H1 (cell line): ENCODE results near the gene PROM2. TPM values are rescaled to one million over a fixed set of nuclear protein-coding genes. Genes with fewer than 3 reads are reported as not detected.

Experiments
- CBX5 ChIP-seq: fragments of 300-800, 300-1000 bp; sonication (generic); IDR thresholded peaks from 2 replicates; pipeline ENCODE4 v1.7.1; 2016; ENCODE audit warnings: antibody characterized with exemption, low read length, low read depth
- CTBP2 ChIP-seq: IDR thresholded peaks from 2 replicates; pipeline ENCODE4 v1.7.0; 2011; ENCODE audit warnings: borderline replicate concordance, mild to moderate bottlenecking, moderate library complexity, mixed read lengths, low read length; ENCODE audit not compliant: insufficient read depth, insufficient read length
- FOSL1 ChIP-seq: IDR thresholded peaks from 2 replicates; pipeline ENCODE4 v1.6.1; 2011; ENCODE audit warnings: mild to moderate bottlenecking, low read depth, low read length, moderate library complexity; ENCODE audit not compliant: insufficient read depth
- JUN ChIP-seq: IDR thresholded peaks from 2 replicates; pipeline ENCODE4 v1.6.1; 2011; ENCODE audit warnings: low read depth, mild to moderate bottlenecking, improper control_type of control experiment, low read length
- RAD21 ChIP-seq, 2 experiments: IDR thresholded peaks in 1 of 2; conservative IDR thresholded peaks in 1 of 2; 2 replicates each; pipeline ENCODE4 v1.6.1; 2011; ENCODE audit warnings: low read depth in 2 of 2, low read length in 2 of 2, improper control_type of control experiment in 1 of 2, inconsistent platforms in 1 of 2, mild to moderate bottlenecking in 1 of 2, moderate library complexity in 1 of 2
- RBBP5 ChIP-seq: IDR thresholded peaks from 2 replicates; pipeline ENCODE4 v1.7.1; 2012; ENCODE audit warnings: low read depth, mild to moderate bottlenecking, inconsistent platforms, low read length, moderate library complexity, borderline replicate concordance
- TAF1 ChIP-seq: IDR thresholded peaks from 2 replicates; pipeline ENCODE4 v1.6.1; 2011; ENCODE audit warnings: mild to moderate bottlenecking, low read depth, low read length
- polyA plus RNA-seq, 7 experiments: library from polyadenylated mRNA; depleted of rRNA in 3 of 7; stranded (reverse) in 5 of 7; unstranded in 2 of 7; fragments of >200 nt in 5 of 7; fragments of 200-250 nt in 2 of 7; gene quantifications; 1 replicate in 5 of 7; 2 replicates in 1 of 7; 4 replicates in 1 of 7; pipeline versions ENCODE4 v1.2.1 to v1.2.3, GENCODE V29; 2011 to 2013; ENCODE audit warnings: missing spikeins in 2 of 7, mixed read lengths in 2 of 7
- total RNA-seq: library from RNA; stranded (reverse); fragmentation: NEBNext Ultra II Directional; extraction: Animal tissue kit (Norgen Biotek cat#: 25700); gene quantifications from 2 replicates; pipeline ENCODE4 v1.2.1, GENCODE V29; 2021

The PROM2 gene
- total and polyA plus RNA-seq, 2 of the 8 experiments (the other 6 are each of a cell fraction or from before 2014, with no cell fraction given), result 1.6 to 3.8 TPM

DNA sequence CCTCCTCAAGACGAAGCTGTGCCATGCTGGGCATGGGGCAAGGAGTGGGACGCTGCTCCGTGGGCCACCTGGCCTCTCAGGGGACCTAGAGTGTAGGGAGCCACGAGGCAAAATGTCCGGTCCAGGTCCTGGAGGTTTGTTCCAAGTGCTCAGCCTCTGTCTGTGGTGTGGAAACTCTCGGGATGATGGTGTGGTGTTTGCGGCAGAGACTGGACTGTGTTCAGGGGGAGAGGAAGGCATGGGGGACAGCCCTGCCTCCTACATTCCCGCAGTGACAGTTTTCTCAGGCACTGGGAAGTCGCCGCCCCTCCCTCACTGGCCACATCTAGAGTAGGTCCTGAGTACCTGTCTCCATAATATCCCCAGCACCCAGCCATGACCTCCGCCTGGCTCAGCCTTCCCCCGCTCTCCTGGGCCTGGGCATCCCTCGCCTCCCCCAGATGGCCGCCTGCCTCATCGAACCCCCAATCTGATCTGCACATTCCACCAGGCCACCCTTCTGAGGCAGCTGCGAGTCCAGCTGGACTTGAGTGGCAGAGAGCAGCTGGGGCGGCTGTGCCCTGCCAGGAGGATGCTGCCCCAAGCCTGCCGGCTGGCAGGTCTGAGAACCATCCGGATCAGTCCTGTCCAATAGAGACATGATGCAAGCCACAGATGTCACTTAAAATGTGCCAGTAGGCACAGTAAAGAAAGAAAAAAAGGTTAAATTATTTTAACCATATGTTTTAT is 29.1 kb downstream of the PROM2 start (continued):
- TF ChIP-seq FOSL1 (no peak), JUN (no peak), CBX5 (no peak), RAD21 (IDR thresholded peaks at IDR 0.05 in 1 of 2, conservative IDR thresholded peaks at IDR 0.05 in 1 of 2; ENCODE audit: low read depth in 2 of 2, low read length in 2 of 2) (no peak), TAF1 (no peak), RBBP5 (no peak), CTBP2 (no peak)
